ENCODE results near the gene RFC4.

DNA sequence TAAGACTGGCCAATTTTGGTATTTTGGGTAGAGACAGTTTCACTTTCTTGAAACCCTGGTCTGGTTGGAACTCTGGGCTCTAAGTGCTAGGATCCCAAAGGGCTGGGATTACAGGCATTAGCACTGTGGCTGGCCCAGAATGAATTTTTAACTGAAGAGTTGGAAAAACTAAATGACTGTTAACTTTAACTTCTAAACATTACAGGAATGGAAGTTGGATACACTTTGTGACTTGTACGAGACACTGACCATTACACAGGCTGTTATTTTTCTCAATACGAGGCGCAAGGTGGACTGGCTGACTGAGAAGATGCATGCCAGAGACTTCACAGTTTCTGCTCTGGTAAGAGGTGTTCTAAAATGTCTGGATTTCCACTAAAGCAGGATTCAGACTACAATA, 19.4 kb downstream of the RFC4 start:
- no peak for TF ChIP-seq POLR2AphosphoS5 (IDR thresholded peaks at IDR 0.05; ENCODE audit: low read depth, low read length)
- TF ChIP-seq, protein P1, sequence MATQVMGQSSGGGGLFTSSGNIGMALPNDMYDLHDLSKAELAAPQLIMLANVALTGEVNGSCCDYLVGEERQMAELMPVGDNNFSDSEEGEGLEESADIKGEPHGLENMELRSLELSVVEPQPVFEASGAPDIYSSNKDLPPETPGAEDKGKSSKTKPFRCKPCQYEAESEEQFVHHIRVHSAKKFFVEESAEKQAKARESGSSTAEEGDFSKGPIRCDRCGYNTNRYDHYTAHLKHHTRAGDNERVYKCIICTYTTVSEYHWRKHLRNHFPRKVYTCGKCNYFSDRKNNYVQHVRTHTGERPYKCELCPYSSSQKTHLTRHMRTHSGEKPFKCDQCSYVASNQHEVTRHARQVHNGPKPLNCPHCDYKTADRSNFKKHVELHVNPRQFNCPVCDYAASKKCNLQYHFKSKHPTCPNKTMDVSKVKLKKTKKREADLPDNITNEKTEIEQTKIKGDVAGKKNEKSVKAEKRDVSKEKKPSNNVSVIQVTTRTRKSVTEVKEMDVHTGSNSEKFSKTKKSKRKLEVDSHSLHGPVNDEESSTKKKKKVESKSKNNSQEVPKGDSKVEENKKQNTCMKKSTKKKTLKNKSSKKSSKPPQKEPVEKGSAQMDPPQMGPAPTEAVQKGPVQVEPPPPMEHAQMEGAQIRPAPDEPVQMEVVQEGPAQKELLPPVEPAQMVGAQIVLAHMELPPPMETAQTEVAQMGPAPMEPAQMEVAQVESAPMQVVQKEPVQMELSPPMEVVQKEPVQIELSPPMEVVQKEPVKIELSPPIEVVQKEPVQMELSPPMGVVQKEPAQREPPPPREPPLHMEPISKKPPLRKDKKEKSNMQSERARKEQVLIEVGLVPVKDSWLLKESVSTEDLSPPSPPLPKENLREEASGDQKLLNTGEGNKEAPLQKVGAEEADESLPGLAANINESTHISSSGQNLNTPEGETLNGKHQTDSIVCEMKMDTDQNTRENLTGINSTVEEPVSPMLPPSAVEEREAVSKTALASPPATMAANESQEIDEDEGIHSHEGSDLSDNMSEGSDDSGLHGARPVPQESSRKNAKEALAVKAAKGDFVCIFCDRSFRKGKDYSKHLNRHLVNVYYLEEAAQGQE (IDR thresholded peaks at IDR 0.05; ENCODE audit: insufficient read depth in 1 of 2, low read depth in 2 of 2, low read length in 2 of 2), result no peak
- TF ChIP-seq FOXP2 (optimal IDR thresholded peaks at IDR 0.05; ENCODE audit: borderline replicate concordance, extremely low read depth, extremely low read length, insufficient read depth), result no peak
- no peak for TF ChIP-seq TAF1 (IDR thresholded peaks at IDR 0.05; ENCODE audit: borderline replicate concordance, insufficient read depth, low read length)
- no peak for TF ChIP-seq SIN3A (IDR thresholded peaks at IDR 0.05; ENCODE audit: borderline replicate concordance, insufficient read depth, low read length)
